Breast epithelium (tissue), 3 donors: ENCODE results near the gene ACKR4.

Experiments
- POLR2A ChIP-seq: fragments of 450-650 bp; IDR thresholded peaks from one replicate; pipeline ENCODE4 v1.6.1; 2016; ENCODE audit warnings: antibody characterized with exemption, mild to moderate bottlenecking, moderate library complexity
- POLR2AphosphoS5 ChIP-seq, 3 donors: sonication (generic); formaldehyde crosslinking; IDR thresholded peaks; one replicate each; pipeline ENCODE4 v1.6.1; 2017; ENCODE audit warnings: antibody characterized with exemption in 3 of 3
- TF ChIP-seq, protein P1 (sequence below), 3 donors: fragments of 450-650 bp; IDR thresholded peaks; one replicate each; pipeline ENCODE4 v1.5.1; 2016 to 2017; ENCODE audit warnings: antibody characterized with exemption in 3 of 3, mild to moderate bottlenecking in 3 of 3, moderate library complexity in 3 of 3

DNA sequence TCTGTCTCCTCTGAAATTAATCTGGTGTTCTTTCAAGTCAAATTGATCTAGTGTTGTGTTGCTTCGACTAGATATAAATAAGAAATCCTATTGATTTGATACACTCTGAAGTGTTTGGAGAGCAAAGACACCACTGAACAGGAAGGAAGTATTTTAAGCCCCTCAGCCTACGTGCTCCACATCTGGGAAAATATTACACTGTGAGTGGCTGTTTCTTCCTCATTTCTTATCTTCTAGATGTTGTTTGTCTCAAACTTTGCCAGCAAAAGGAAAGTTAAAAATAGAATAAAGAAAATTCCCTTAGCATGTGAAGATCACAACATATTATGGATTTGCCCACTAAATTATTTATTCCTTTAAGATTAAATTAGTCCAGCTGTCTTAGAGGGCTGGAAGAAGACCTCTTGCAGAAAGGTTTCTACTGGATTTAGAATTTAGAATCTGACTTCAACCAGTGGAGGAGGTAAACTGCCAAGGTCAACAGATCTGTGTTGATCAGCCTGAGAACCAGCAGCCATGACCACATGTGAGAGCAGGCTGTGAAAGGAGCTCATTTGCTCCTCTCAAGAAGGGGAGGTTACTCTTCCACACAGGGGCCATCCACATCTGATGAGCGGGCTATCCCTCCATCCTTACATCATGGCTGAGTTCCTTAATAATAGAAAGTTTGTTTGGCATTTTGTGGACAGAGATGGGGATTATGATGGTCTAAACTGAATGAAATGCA lies 46.3 kb upstream of the ACKR4 start:
- TF ChIP-seq, protein P1, sequence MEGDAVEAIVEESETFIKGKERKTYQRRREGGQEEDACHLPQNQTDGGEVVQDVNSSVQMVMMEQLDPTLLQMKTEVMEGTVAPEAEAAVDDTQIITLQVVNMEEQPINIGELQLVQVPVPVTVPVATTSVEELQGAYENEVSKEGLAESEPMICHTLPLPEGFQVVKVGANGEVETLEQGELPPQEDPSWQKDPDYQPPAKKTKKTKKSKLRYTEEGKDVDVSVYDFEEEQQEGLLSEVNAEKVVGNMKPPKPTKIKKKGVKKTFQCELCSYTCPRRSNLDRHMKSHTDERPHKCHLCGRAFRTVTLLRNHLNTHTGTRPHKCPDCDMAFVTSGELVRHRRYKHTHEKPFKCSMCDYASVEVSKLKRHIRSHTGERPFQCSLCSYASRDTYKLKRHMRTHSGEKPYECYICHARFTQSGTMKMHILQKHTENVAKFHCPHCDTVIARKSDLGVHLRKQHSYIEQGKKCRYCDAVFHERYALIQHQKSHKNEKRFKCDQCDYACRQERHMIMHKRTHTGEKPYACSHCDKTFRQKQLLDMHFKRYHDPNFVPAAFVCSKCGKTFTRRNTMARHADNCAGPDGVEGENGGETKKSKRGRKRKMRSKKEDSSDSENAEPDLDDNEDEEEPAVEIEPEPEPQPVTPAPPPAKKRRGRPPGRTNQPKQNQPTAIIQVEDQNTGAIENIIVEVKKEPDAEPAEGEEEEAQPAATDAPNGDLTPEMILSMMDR (IDR thresholded peaks at IDR 0.05), result no peak
- TF ChIP-seq POLR2A (no peak), POLR2AphosphoS5 (IDR thresholded peaks at IDR 0.05) (no peak)
